ENCODE data around the gene NPY1R. TPM values are rescaled to one million over a fixed set of nuclear protein-coding genes. Genes with fewer than 3 reads are reported as not detected.

Gene NPY1R
- total RNA-seq, 1 experiment from 2014 or later = 1.3 TPM

- ChIA-PET CTCF (no interaction called here), POLR2A (ENCODE audit: unreplicated experiment) (no interaction called here)
- Histone ChIP-seq H3K9me2 (replicated peaks; ENCODE audit: low read length) (no peaks in the 10 kb centered on the region), H4K20me1 (ENCODE audit: low read length) (no peaks in the 10 kb centered on the region), H3K27ac (ENCODE audit: low read length) (no peak overlapping the region), H3K4me3 (ENCODE audit: low read length) (no peak overlapping the region), H3K9me3 (ENCODE audit: low read length) (no peaks in the 10 kb centered on the region), H3K79me2 (ENCODE audit: low read length) (no peaks in the 10 kb centered on the region), H3K27me3 (ENCODE audit: low read length) (no peaks in the 10 kb centered on the region), H3K9ac (ENCODE audit: low read length) (no peak overlapping the region), H3K4me1 (ENCODE audit: insufficient read depth, low read length) (no peaks in the 10 kb centered on the region), H3K4me2 (ENCODE audit: low read length) (no peak overlapping the region), H3K36me3 (ENCODE audit: low read depth, low read length) (no peaks in the 10 kb centered on the region), H2AFZ (ENCODE audit: low read length) (no peak overlapping the region), H3F3A (ENCODE audit: low read length, unreplicated experiment) (no peaks in the 10 kb centered on the region)
- no peak for TF ChIP-seq CTCF (conservative IDR thresholded peaks at IDR 0.05; ENCODE audit: low read depth, low read length)
- no peak for TF ChIP-seq EZH2 (IDR thresholded peaks at IDR 0.05; ENCODE audit: low read length, unreplicated experiment)
- no peak for TF ChIP-seq EZH2phosphoT487 (IDR thresholded peaks at IDR 0.05; ENCODE audit: borderline replicate concordance, low read length)
- BruUV-seq (replicated peaks) = no TSS peak
- no peak for DNase-seq
- ATAC-seq = no peak
- intact Hi-C loops (cut with micrococcal nuclease) = no loop called here
Measured at GRCh38 chr4:163317110-163317509, 15.3 kb downstream of the NPY1R start.

- BruUV-seq (replicated peaks) = no TSS peak
Measured at GRCh38 chr4:163309466-163309865, 22.9 kb downstream of the NPY1R start.

GRCh38 chr4:163303069-163303468 lies 29.3 kb downstream of the NPY1R start:
- H3K4me1 ChIP-seq (ENCODE audit: insufficient read depth, low read length) = no peaks in the 10 kb centered on the region
- intact Hi-C loops (cut with micrococcal nuclease) = no loop called here
- ChIA-PET POLR2A (ENCODE audit: unreplicated experiment) (no interaction called here), CTCF (no interaction called here)
- H3K36me3 ChIP-seq (ENCODE audit: low read depth, low read length) = no peaks in the 10 kb centered on the region
- no peak overlapping the region for H3K9ac ChIP-seq (ENCODE audit: low read length)
- H3K9me3 ChIP-seq (ENCODE audit: low read length) = no peaks in the 10 kb centered on the region
- no peaks in the 10 kb centered on the region for H3K9me2 ChIP-seq (replicated peaks; ENCODE audit: low read length)
- DNase-seq (no peak), ATAC-seq (no peak)
- H2AFZ ChIP-seq (ENCODE audit: low read length) = no peak overlapping the region
- no peaks in the 10 kb centered on the region for H3K79me2 ChIP-seq (ENCODE audit: low read length)
- no peak overlapping the region for H3K4me2 ChIP-seq (ENCODE audit: low read length)
- no peak overlapping the region for H3K4me3 ChIP-seq (ENCODE audit: low read length)
- TF ChIP-seq EZH2 (IDR thresholded peaks at IDR 0.05; ENCODE audit: low read length, unreplicated experiment) (no peak), EZH2phosphoT487 (IDR thresholded peaks at IDR 0.05; ENCODE audit: borderline replicate concordance, low read length) (no peak), CTCF (conservative IDR thresholded peaks at IDR 0.05; ENCODE audit: low read depth, low read length) (no peak)
- no peaks in the 10 kb centered on the region for H3K27me3 ChIP-seq (ENCODE audit: low read length)
- H3F3A ChIP-seq (ENCODE audit: low read length, unreplicated experiment) = no peaks in the 10 kb centered on the region
- H3K27ac ChIP-seq (ENCODE audit: low read length) = no peak overlapping the region
- H4K20me1 ChIP-seq (ENCODE audit: low read length) = no peaks in the 10 kb centered on the region
- BruUV-seq (replicated peaks) = no TSS peak

More at GRCh38 chr4:163309466-163309865, 22.9 kb downstream of the NPY1R start:
- H3K9ac ChIP-seq (ENCODE audit: low read length) = no peak overlapping the region
- H3K4me2 ChIP-seq (ENCODE audit: low read length) = no peak overlapping the region
- no peak overlapping the region for H3K27ac ChIP-seq (ENCODE audit: low read length)
- intact Hi-C loops (cut with micrococcal nuclease) = no loop called here
- H2AFZ ChIP-seq (ENCODE audit: low read length) = no peak overlapping the region
- no peaks in the 10 kb centered on the region for H4K20me1 ChIP-seq (ENCODE audit: low read length)
- no peak overlapping the region for H3K4me3 ChIP-seq (ENCODE audit: low read length)
- H3K9me3 ChIP-seq (ENCODE audit: low read length) = no peaks in the 10 kb centered on the region
- no peaks in the 10 kb centered on the region for H3K9me2 ChIP-seq (replicated peaks; ENCODE audit: low read length)
- H3K27me3 ChIP-seq (ENCODE audit: low read length) = no peaks in the 10 kb centered on the region; the same call in 1 of the 2 replicates
- no peaks in the 10 kb centered on the region for H3K79me2 ChIP-seq (ENCODE audit: low read length)
- CTCF ChIA-PET = no interaction called here
- no peaks in the 10 kb centered on the region for H3K4me1 ChIP-seq (ENCODE audit: insufficient read depth, low read length)
- POLR2A ChIA-PET (ENCODE audit: unreplicated experiment) = no interaction called here
- DNase-seq (no peak), ATAC-seq (no peak)
- H3F3A ChIP-seq (ENCODE audit: low read length, unreplicated experiment) = no peaks in the 10 kb centered on the region
- H3K36me3 ChIP-seq (ENCODE audit: low read depth, low read length) = no peaks in the 10 kb centered on the region
- no peak for TF ChIP-seq EZH2 (IDR thresholded peaks at IDR 0.05; ENCODE audit: low read length, unreplicated experiment)
- no peak for TF ChIP-seq EZH2phosphoT487 (IDR thresholded peaks at IDR 0.05; ENCODE audit: borderline replicate concordance, low read length)
